GM18498 (cell line): Measurements from ENCODE around the gene LRRC73.

Source experiments
- ATAC-seq: cut with Tn5 transposase; IDR thresholded peaks from one replicate; pipeline ENCODE4 v1.9.1; 2021; ENCODE audit warnings: mild to moderate bottlenecking, moderate library complexity; ENCODE audit not compliant: unreplicated experiment

LRRC73 gene

DNA sequence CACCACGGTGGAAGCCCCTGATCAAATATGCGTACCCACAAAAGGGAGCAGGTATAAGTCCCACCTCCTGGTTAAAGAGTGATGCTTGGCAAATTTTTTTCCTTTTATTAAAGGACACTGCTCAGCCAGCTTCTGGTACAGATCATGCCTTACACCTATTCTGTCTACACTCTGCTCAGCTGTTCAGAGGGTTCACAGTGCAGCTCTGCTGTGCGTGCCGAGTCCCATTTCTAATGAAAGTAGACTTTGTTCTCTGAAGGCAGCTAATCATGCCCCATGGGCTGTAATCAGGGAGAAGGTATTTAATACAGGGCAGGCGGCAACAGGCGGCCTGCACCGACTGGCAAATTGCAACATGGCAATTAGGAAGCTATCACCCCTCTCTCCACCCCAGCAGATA lies 16.3 kb downstream of the LRRC73 start:
- no peak for ATAC-seq

DNA sequence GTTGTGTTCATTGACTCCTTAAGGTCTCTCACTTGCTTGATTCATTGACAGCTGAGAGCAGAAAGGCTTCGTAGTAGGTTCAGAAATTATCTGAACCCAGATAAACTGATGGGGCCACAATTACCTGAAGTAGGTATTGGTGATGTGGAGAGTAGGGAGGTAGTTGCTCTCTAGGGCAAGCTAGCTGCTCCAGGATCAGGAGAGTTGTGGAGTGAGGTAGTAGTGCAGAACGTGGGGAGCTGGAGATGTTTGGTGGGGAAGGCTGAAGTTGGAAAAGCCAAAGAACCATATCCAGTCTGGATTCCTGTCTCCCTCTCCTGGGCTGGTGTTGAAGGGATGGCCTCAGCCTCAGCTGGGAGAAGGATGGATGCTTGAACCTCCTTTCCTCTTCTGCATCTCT lies 16.9 kb downstream of the LRRC73 start:
- ATAC-seq = no peak

DNA sequence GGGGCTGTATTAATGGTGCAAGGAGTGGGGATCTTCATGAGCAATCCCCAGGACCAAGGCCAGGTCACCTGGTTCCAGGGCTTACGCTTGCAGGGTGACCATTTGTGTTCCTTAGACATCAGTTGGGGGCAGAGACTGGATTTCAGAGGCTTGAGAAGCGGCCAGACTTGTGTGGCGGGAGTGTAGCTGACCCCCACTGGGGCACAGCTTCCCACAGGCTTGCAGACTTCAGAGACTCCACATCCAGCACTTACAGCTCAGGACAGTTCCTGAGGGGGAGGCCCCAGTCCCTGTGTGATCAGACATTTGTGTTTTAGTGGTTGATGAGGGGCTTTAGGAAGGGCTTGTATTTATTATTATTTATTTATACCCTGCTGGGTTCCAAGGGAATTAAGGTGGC lies 17.5 kb downstream of the LRRC73 start:
- no peak for ATAC-seq

DNA sequence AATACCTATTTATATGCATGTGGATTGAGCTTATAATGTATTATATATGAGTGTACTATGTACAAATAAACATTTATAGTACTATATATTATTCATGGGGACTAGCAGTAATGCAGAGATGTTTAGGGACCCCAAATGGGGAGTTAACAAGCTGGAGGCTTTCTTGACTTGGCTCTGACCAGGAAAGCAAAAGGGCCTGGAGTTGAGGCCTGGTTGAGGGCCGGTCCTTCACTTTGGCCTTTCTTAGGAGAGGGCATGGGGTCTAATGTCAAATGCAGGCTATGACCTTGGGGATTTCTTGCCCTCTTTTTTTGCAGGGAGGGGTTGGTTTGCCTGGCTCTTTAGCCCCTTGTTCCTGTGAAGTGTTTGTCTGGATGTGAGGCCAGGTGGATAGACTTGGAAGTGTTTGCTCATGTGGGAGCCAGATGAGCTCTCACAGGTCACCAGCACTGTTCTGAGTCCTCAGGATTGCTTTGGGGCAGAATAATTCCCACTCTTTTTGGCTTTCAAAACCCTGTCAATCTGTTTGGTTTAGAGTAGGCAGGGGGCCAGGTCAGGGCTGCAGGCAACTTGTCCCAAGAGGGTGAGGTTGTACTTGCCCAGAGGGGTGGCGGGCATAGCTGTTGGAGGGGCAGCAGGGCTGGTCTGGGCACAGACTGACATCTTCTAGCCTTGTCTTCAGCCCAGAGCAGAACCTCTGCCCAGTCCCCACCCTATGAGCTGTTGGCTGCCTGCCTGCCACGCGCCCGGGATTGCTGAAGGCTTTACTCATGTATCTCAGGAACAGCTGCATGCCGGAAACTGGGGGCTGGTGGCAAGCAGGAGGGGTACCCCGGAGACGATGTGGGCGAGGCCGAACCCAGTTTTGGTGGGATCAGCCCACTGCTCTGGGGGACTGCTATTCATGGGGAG lies 18.1 kb downstream of the LRRC73 start:
- no peak for ATAC-seq

DNA sequence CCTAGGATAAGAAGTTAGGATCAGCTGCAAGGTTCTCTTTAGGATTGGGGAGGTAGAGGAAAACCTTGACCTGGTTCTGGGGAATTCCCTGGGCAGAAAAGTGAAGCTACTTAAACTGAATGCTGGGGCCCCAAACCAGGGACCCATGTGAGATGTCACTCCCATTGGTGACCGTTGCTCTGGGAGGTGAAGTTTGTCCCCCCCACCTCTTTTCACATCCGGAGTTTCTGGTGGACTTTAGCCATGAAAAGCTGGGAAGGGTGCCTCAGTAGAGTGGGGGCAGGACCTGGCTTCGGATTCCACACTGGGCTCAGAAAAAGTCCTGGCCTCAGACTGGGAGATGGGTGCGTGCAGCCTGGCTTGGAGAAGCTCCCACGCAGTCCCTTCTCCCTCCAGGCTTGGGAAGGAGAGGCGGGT lies 19.6 kb downstream of the LRRC73 start:
- no peak for ATAC-seq

DNA sequence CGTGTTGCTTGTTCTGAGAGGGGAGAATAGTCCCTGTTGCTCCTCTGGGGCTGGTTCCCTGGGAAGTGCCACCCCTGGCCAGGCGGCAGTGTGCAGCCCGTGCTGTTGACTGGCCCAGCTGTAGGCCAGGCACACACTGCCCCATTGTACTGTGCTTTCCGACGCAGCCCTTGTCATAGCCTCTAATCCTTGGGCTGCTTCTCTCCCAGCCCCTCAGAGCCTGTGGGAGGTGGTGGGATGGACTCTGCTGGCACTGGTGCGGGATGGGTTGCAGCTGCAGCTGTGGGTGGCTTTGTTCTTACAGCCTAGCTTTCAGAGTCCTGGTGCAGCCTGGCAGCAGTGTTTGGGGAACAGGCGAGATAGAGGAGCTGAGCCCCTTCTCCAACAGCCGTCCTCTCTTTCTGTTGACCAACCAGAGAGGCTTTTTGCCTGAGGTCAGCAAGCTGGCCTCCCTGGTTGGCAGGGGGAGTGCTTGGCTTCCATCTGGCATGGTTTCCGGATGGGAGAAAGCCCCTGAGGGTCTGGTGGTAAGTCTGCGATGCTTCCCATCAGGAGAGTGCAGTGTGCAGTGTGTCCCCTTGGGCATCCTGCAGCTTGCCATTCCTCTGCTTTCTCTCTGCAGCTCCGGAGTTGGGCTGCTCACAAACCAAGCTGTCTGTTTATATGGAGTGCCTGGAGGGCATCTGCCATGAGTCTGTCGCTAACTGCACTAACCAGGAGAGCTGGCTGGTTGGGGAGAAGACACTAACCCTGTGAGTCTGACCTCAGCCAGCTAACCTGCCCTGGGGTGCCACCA lies 20.7 kb downstream of the LRRC73 start:
- ATAC-seq = no peak

DNA sequence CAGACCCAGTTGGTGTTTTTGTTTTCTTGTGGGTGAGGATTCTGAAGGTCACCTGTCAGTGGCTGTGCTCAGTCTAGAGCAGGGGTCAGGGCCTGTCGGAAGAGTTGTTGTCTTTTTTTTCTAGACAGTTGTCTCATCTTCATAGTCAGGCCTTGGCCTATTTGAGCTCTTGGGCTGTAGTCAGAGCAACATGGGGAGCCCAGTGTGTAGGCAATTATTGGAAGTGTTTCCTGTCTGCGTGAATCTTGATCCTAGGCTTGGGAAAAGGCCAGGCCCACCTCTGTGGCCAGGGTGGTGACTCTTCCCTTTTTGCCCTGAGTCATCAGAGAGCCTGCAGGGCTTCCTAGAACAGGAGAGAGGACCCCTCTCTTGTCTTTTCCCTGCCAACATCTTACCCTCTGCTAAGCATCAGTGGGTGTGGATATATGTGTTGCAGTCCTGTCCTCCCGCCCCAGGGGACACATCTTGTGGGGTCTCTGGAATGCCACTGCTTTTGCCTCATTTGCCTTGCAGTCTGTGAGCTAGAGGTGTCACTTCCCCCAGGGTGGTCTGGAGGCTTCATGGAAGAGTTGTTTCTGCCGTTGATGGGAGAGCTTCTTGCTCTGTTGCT lies 21.4 kb downstream of the LRRC73 start:
- no peak for ATAC-seq

DNA sequence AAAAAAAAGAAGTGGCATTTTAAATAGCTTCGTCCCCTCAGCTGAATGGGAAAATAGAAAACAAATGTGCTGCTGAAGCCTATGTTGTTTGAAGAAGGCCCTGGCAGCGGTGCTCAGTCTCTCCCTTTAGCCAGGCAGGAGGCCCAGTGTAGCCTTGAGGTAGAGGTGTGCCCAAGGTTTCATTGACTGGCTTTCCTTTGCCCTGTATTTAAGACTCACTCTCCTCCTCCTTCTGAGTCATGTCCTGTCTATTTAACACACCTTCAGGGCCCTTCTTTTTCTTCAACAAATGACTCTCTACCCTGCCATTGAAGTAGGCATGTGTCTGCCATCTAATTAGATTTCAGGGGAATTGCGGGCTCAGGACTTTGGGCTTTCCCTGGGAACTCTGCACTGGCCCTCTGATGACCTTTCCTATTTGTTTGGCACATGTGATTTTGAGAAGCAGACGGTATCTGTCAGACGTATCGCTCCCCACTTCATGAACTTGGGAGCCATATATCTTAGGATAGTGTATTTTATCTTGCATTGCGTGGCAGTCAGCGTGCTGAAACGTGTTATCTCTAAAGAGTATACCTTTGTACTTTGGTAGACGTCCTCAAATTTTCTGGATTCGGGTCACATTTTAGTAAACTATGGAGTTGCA lies 28.4 kb downstream of the LRRC73 start:
- ATAC-seq = no peak

DNA sequence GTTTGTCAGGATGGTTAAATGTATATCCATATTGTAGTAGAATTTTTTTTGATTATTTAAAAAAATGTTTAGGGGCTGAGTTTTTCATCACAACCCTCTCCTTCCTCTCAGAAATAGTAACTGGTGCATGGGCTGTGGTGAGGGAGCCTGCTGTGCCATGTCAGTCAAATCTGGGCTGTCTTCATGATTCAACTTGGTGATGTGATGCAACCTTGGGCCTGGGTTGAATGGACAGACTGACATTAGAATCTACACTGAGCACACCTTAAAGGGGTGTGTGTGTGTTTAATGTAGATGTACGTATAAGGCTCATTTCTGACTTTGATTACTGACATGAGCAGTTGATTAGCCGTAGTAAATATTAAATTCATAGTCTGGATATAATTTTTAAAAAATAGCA lies 29.1 kb downstream of the LRRC73 start:
- ATAC-seq = no peak

DNA sequence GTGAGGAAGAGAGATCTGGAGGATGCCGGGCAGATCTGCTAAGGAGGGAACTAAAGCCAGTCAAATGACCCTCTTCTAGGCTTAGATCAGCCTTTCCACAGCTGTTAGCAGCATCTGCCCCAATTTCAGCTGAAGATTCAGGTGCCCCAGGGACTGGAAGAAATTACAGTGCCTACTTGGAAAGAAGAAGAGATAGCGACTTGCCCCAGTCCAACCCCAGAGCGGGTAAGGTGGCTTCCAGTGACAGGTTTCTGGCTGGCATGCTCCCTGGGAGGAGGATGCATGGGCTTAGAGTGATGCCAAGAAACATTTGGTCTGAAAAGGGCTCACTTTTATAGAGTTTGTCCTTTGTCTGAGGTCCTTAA lies 32.2 kb downstream of the LRRC73 start:
- ATAC-seq = no peak

DNA sequence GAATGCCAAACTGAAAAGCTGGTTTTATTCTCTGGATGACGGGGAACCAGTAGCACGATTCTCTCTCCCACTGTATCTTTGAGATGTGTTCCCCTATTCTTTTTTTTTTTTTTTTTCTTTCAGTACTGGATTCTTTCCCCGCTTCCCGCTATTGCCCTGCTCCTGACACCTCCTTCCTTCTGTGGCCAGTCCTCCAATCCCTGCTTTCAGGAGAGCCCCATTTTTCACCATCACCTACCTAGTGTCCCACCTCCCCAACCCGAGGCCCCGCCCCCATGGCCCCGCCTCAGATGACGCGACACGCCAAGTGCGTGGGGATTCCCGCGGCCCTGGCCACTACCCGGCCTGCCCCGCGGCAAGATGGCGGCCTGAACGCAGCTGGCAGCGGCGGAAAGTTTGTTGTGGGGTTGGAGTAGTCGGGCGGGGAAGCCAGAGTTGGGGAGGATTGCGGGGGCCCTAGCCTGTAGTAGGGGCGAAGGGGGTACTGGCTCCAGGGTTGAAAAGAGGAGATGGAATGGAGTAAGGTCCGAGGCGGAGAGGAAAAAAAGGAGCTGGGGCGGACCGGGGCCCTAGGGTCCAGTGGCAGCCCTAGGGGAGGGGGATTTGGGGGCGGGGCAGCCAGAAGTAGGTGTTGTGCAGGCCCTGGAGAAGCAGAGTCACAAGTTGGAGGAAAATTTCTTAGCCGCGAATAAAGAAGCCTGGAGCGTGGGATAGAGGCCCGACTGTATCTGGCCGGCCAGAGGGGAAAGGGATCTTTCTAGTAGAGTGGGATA lies 32.7 kb downstream of the LRRC73 start, which contains the start of gene TJAP1:
TJAP1 (plus strand) TSS at position 336 of the 773 bp plus-strand sequence. CDS start 21,432 bp downstream, outside the sequence.
- peak; percentile 98 for ATAC-seq

DNA sequence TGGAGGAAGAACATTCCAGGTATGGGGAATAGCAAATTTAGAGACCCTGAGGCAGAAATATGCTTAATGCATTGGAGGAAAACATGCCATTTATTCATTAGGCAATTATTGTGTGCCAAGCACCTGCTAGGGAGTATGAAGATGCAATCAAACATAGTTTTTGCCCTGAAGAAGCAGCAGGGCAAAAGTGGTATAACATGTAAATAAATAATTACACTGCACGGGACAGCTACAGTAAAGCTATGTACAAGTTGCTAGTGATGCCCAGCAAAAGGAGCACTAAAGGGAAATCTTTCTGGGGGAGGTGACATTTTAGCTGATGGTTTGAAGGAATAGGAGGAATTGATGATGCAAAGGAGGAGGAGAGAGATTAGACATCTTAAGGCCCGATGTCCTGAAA lies 33.4 kb downstream of the LRRC73 start:
- ATAC-seq = peak; percentile 11

DNA sequence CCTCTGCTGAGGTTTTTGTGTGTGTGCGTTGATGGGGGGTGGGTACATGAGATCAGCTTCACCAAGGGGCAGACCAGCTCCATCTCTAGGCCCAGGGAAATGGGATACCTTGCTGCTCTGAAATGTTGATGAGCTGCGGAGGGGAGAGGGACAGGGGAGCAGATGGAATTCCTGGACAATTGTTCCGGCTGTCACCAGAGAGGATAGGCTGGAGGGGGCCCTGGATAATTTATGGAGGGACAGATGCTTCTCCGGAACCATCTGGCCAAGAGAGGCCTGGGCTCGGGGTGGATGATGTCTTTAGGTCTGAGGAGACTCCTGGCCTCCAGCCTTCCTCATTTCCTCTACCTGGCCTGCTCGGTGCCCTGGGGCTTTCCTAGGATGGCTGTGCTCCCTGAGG lies 34.6 kb downstream of the LRRC73 start:
- no peak for ATAC-seq

DNA sequence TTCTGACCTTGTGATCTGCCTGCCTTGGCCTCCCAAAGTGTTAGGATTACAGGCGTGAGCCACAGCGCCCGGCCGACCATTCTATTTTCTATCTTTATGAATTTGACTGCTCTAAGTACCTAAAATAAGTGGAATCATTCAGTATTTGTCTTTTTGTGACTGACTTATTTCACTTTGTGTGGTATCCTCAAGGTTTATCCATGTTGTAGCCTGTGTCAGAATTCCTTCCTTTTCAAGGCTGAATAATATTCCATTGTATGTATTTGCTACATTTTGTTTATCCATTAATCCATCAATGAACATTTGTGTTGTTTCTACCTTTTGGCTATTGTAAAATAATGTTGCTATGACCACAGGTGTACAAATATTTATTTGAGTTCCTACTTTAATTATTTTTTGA lies 37.6 kb downstream of the LRRC73 start:
- ATAC-seq = no peak

DNA sequence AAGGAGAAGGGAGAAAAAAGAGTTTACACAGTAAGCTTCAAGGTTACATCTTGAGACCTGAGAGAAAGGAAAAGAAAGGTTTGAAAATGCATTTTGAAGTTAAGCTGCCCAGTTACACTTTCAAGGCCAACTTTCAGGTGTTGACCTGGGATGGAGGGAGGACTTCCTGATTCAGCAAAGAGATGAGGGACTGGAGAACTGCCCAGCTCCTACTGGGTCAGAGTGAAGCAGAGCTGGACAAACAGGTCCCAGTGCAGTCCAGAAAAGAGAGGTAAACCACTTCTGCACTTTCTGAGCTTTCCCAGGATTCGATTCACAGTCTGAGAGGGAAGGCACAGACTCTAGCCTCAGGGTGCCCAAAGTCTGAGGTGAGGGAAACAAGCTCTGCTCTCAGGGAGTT lies 38.7 kb downstream of the LRRC73 start:
- no peak for ATAC-seq

DNA sequence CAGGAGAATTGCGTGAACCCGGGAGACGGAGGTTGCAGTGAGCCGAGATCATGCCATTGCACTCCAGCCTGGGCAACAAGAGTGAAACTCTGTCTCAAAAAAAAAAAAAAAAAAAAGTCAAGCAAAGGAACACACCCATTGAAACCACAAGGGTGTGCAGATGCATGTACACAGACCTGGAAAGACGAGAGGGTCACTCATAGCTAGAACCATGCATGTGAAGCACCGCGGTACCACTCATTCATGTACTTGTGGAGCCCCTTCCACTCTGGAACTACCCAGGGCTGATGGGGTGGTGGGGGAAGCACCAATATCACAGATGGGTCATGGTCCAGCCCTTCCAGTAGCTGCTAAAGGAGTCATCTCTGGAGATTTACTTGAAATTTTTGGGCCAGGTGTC lies 40.2 kb downstream of the LRRC73 start:
- no peak for ATAC-seq

DNA sequence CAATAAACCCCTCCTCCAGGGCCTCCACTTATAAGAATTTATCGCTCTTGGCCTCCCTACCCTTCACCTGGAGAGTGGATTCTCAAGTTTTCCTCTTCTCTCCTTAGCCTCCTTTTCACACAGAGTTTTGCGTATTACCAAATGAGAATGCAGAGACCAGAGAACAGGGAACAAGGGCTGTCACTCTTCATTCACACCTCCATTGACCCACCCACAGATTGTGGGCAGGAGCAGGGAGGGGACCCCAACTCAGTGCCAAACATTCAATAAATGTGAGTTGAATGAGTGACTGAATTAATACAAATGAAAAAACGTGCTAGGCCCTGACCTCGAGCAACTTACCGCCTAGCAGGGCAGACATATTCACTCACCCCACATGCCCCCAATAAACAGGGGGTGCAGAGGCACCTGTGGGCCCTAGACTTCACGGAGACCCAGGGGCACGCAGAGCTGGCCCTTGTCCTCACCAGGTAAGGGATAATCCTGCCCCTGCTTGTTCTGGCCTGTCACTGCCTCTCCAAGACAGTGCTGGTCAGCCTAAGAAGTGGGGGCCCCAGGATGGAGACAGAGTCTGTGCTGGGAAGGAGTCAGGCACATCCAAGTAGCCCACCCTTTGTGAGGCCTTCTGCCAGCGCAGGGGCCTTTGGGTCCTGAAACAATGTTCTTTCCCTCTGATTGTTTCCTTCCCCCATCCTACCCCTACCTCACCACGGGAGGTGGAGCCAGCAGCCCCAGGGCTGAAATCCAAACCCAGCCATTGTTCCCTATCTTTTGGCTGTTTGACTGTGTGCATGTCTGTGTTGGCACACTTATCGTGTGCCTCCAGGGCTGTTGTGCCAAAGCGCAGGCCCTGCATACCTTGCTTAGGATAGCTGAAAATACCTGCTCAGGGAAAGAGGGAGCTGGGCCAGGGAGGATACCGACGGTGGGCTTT lies 41.1 kb downstream of the LRRC73 start:
- no peak for ATAC-seq

DNA sequence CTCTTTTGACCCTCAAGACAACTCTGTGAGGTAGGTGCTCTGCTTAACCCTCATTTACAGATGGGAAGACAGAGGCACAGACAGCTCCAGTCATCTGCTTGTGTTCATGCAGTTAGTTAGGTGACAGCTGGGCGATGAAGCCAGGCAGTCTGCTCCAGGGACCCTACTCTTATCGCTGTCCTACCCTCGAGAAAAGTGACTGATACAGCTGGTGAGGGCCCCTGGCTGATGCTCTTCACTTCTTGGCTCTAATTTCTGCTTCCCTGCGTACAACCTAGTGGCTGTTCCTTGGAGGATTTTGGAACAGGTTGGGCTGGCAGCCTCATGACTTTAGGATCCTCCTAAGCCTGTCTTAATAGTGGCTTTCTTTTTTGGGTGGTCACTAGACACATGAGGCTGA lies 41.9 kb downstream of the LRRC73 start:
- no peak for ATAC-seq

DNA sequence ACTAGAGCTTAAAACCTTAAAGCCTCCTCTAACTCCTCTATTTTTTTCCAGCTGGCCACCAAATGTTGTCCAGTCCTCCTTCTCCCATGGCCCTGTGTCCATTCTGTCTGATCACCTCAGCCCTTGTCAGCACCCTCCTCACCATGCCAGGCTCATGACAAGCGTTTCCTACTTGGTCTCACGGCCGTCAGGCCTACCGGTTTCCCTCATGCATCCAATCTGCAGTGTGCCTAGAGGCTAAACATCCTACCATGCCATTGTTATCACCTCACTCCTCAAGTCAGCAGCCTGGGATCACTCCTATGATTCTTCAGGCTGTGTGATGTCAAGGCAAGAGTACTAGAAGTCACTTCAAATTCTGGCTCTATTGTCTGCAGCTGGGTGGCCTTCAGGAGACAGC lies 42.4 kb downstream of the LRRC73 start:
- no peak for ATAC-seq
